ENCODE data around the gene ETV5. TPM values are rescaled to one million over a fixed set of nuclear protein-coding genes. Genes with fewer than 3 reads are reported as not detected.

The ETV5 gene
- total and polyA plus RNA-seq, 5 donors from 2014 or later = 0.40 TPM; not detected in 4

- H3K9me3 ChIP-seq (ENCODE audit: control insufficient read depth in 2 of 2, low read length in 2 of 2) = no peaks in the 10 kb centered on the region
- no peak overlapping the region for H3K27ac ChIP-seq (ENCODE audit: insufficient read depth, low read length, poor library complexity, severe bottlenecking)
- peaks cover 0 to 2% (median 0%) of the 10 kb centered on the region in 7 donors for H3K9me3 Mint-ChIP-seq
- DNase-seq = no peak
- H3K27ac Mint-ChIP-seq = no peak overlapping the region
- H3K4me3 Mint-ChIP-seq = no peak overlapping the region
- no peaks in the 10 kb centered on the region for H3K36me3 Mint-ChIP-seq
- H3K4me1 Mint-ChIP-seq = no peaks in the 10 kb centered on the region
- H3K4me1 ChIP-seq (ENCODE audit: control insufficient read depth, insufficient read depth, low read length, poor library complexity, severe bottlenecking) = no peaks in the 10 kb centered on the region
- ATAC-seq (ENCODE audit: low read depth in 2 of 2) = no peak
- peaks cover 3% of the 10 kb centered on the region for H3K27me3 ChIP-seq (ENCODE audit: control insufficient read depth, insufficient read depth, low read length)
- H3K36me3 ChIP-seq (ENCODE audit: control insufficient read depth, insufficient read depth, low read length) = no peaks in the 10 kb centered on the region
- H3K4me3 ChIP-seq (ENCODE audit: low read depth, low read length) = no peak overlapping the region
- H3K27me3 Mint-ChIP-seq = peaks cover 21% of the 10 kb centered on the region
Observed at GRCh38 chr3:186004671-186005070, 104.2 kb downstream of the ETV5 start.

GRCh38 chr3:186004209-186004608 lies 104.7 kb downstream of the ETV5 start:
- H3K4me3 Mint-ChIP-seq = no peak overlapping the region
- no peak overlapping the region for H3K27ac ChIP-seq (ENCODE audit: insufficient read depth, low read length, poor library complexity, severe bottlenecking)
- H3K4me1 ChIP-seq (ENCODE audit: control insufficient read depth, insufficient read depth, low read length, poor library complexity, severe bottlenecking) = no peaks in the 10 kb centered on the region
- no peaks in the 10 kb centered on the region for H3K36me3 Mint-ChIP-seq
- ATAC-seq (ENCODE audit: low read depth in 2 of 2) (no peak), DNase-seq (no peak)
- no peaks in the 10 kb centered on the region for H3K9me3 ChIP-seq (ENCODE audit: control insufficient read depth in 2 of 2, low read length in 2 of 2)
- H3K4me3 ChIP-seq (ENCODE audit: low read depth, low read length) = no peak overlapping the region
- H3K27me3 Mint-ChIP-seq = peaks cover 21% of the 10 kb centered on the region
- peaks cover 0 to 2% (median 0%) of the 10 kb centered on the region in 7 donors for H3K9me3 Mint-ChIP-seq
- H3K36me3 ChIP-seq (ENCODE audit: control insufficient read depth, insufficient read depth, low read length) = no peaks in the 10 kb centered on the region
- H3K27me3 ChIP-seq (ENCODE audit: control insufficient read depth, insufficient read depth, low read length) = peaks cover 3% of the 10 kb centered on the region
- no peaks in the 10 kb centered on the region for H3K4me1 Mint-ChIP-seq
- H3K27ac Mint-ChIP-seq = no peak overlapping the region

GRCh38 chr3:186003610-186004009 lies 105.3 kb downstream of the ETV5 start:
- H3K27me3 Mint-ChIP-seq = peaks cover 21% of the 10 kb centered on the region

GRCh38 chr3:186002884-186003472 lies 105.9 kb downstream of the ETV5 start:
- ATAC-seq (ENCODE audit: low read depth in 2 of 2) (no peak), DNase-seq (no peak)
- H3K27ac Mint-ChIP-seq = no peak overlapping the region
- H3K4me3 Mint-ChIP-seq = no peak overlapping the region
- H3K9me3 ChIP-seq (ENCODE audit: control insufficient read depth in 2 of 2, low read length in 2 of 2) = no peaks in the 10 kb centered on the region
- H3K27me3 ChIP-seq (ENCODE audit: control insufficient read depth, insufficient read depth, low read length) = peaks cover 3% of the 10 kb centered on the region
- no peak overlapping the region for H3K4me3 ChIP-seq (ENCODE audit: low read depth, low read length)
- H3K27me3 Mint-ChIP-seq = peaks cover 21% of the 10 kb centered on the region
- peaks cover 0 to 2% (median 0%) of the 10 kb centered on the region in 7 donors for H3K9me3 Mint-ChIP-seq
- H3K27ac ChIP-seq (ENCODE audit: insufficient read depth, low read length, poor library complexity, severe bottlenecking) = no peak overlapping the region
- H3K36me3 Mint-ChIP-seq = no peaks in the 10 kb centered on the region
- H3K4me1 Mint-ChIP-seq = no peaks in the 10 kb centered on the region
- H3K4me1 ChIP-seq (ENCODE audit: control insufficient read depth, insufficient read depth, low read length, poor library complexity, severe bottlenecking) = no peaks in the 10 kb centered on the region
- no peaks in the 10 kb centered on the region for H3K36me3 ChIP-seq (ENCODE audit: control insufficient read depth, insufficient read depth, low read length)

More at GRCh38 chr3:186003610-186004009, 105.3 kb downstream of the ETV5 start:
- Histone ChIP-seq H3K36me3 (ENCODE audit: control insufficient read depth, insufficient read depth, low read length) (no peaks in the 10 kb centered on the region), H3K27me3 (ENCODE audit: control insufficient read depth, insufficient read depth, low read length) (peaks cover 3% of the 10 kb centered on the region), H3K9me3 (ENCODE audit: control insufficient read depth in 2 of 2, low read length in 2 of 2) (no peaks in the 10 kb centered on the region), H3K4me1 (ENCODE audit: control insufficient read depth, insufficient read depth, low read length, poor library complexity, severe bottlenecking) (no peaks in the 10 kb centered on the region), H3K4me3 (ENCODE audit: low read depth, low read length) (no peak overlapping the region), H3K27ac (ENCODE audit: insufficient read depth, low read length, poor library complexity, severe bottlenecking) (no peak overlapping the region)
- no peaks in the 10 kb centered on the region for H3K4me1 Mint-ChIP-seq
- no peak for DNase-seq
- H3K27ac Mint-ChIP-seq = no peak overlapping the region
- no peak overlapping the region for H3K4me3 Mint-ChIP-seq
- H3K36me3 Mint-ChIP-seq = no peaks in the 10 kb centered on the region
- no peak for ATAC-seq (ENCODE audit: low read depth in 2 of 2)
- peaks cover 0 to 2% (median 0%) of the 10 kb centered on the region in 7 donors for H3K9me3 Mint-ChIP-seq

GRCh38 chr3:186001842-186002241 lies 107.0 kb downstream of the ETV5 start:
- H3K4me3 ChIP-seq (ENCODE audit: low read depth, low read length) = no peak overlapping the region
- H3K27ac Mint-ChIP-seq = no peak overlapping the region
- no peaks in the 10 kb centered on the region for H3K9me3 ChIP-seq (ENCODE audit: control insufficient read depth in 2 of 2, low read length in 2 of 2)
- no peaks in the 10 kb centered on the region for H3K36me3 ChIP-seq (ENCODE audit: control insufficient read depth, insufficient read depth, low read length)
- no peak overlapping the region for H3K4me3 Mint-ChIP-seq
- peaks cover 3% of the 10 kb centered on the region for H3K27me3 ChIP-seq (ENCODE audit: control insufficient read depth, insufficient read depth, low read length)
- H3K4me1 ChIP-seq (ENCODE audit: control insufficient read depth, insufficient read depth, low read length, poor library complexity, severe bottlenecking) = no peaks in the 10 kb centered on the region
- H3K4me1 Mint-ChIP-seq = no peaks in the 10 kb centered on the region
- peaks cover 17% of the 10 kb centered on the region for H3K27me3 Mint-ChIP-seq
- H3K9me3 Mint-ChIP-seq = peaks cover 0 to 2% (median 0%) of the 10 kb centered on the region in 7 donors
- no peak for DNase-seq
- no peak overlapping the region for H3K27ac ChIP-seq (ENCODE audit: insufficient read depth, low read length, poor library complexity, severe bottlenecking)
- no peak for ATAC-seq (ENCODE audit: low read depth in 2 of 2)
- H3K36me3 Mint-ChIP-seq = no peaks in the 10 kb centered on the region

GRCh38 chr3:185999221-185999620 lies 109.7 kb downstream of the ETV5 start:
- Histone ChIP-seq H3K4me3 (ENCODE audit: low read depth, low read length) (no peak overlapping the region), H3K27me3 (ENCODE audit: control insufficient read depth, insufficient read depth, low read length) (peaks cover 3% of the 10 kb centered on the region)
- H3K9me3 Mint-ChIP-seq = no peaks in the 10 kb centered on the region

GRCh38 chr3:185998136-185998535 lies 110.8 kb downstream of the ETV5 start:
- Histone ChIP-seq H3K4me1 (ENCODE audit: control insufficient read depth, insufficient read depth, low read length, poor library complexity, severe bottlenecking) (no peaks in the 10 kb centered on the region), H3K27ac (ENCODE audit: insufficient read depth, low read length, poor library complexity, severe bottlenecking) (no peak overlapping the region), H3K9me3 (ENCODE audit: control insufficient read depth in 2 of 2, low read length in 2 of 2) (no peaks in the 10 kb centered on the region), H3K4me3 (ENCODE audit: low read depth, low read length) (no peak overlapping the region), H3K36me3 (ENCODE audit: control insufficient read depth, insufficient read depth, low read length) (no peaks in the 10 kb centered on the region), H3K27me3 (ENCODE audit: control insufficient read depth, insufficient read depth, low read length) (peaks cover 3% of the 10 kb centered on the region)
- H3K27ac Mint-ChIP-seq = no peak overlapping the region
- DNase-seq = no peak
- H3K27me3 Mint-ChIP-seq = peaks cover 12% of the 10 kb centered on the region
- no peaks in the 10 kb centered on the region for H3K4me1 Mint-ChIP-seq
- H3K9me3 Mint-ChIP-seq = no peaks in the 10 kb centered on the region
- H3K4me3 Mint-ChIP-seq = no peak overlapping the region
- no peak for ATAC-seq (ENCODE audit: low read depth in 2 of 2)
- no peaks in the 10 kb centered on the region for H3K36me3 Mint-ChIP-seq

More at GRCh38 chr3:185999221-185999620, 109.7 kb downstream of the ETV5 start:
- Mint-ChIP-seq H3K27ac (no peak overlapping the region), H3K36me3 (no peaks in the 10 kb centered on the region), H3K4me1 (no peaks in the 10 kb centered on the region), H3K4me3 (no peak overlapping the region), H3K27me3 (peaks cover 14% of the 10 kb centered on the region)
- Histone ChIP-seq H3K27ac (ENCODE audit: insufficient read depth, low read length, poor library complexity, severe bottlenecking) (no peak overlapping the region), H3K9me3 (ENCODE audit: control insufficient read depth in 2 of 2, low read length in 2 of 2) (no peaks in the 10 kb centered on the region), H3K4me1 (ENCODE audit: control insufficient read depth, insufficient read depth, low read length, poor library complexity, severe bottlenecking) (no peaks in the 10 kb centered on the region), H3K36me3 (ENCODE audit: control insufficient read depth, insufficient read depth, low read length) (no peaks in the 10 kb centered on the region)
- ATAC-seq (ENCODE audit: low read depth in 2 of 2) = no peak
- DNase-seq = no peak

- no peaks in the 10 kb centered on the region for H3K4me1 Mint-ChIP-seq
- Histone ChIP-seq H3K4me1 (ENCODE audit: control insufficient read depth, insufficient read depth, low read length, poor library complexity, severe bottlenecking) (no peaks in the 10 kb centered on the region), H3K27ac (ENCODE audit: insufficient read depth, low read length, poor library complexity, severe bottlenecking) (no peak overlapping the region), H3K36me3 (ENCODE audit: control insufficient read depth, insufficient read depth, low read length) (no peaks in the 10 kb centered on the region), H3K4me3 (ENCODE audit: low read depth, low read length) (no peak overlapping the region), H3K27me3 (ENCODE audit: control insufficient read depth, insufficient read depth, low read length) (no peaks in the 10 kb centered on the region), H3K9me3 (ENCODE audit: control insufficient read depth in 2 of 2, low read length in 2 of 2) (no peaks in the 10 kb centered on the region)
- no peak overlapping the region for H3K27ac Mint-ChIP-seq
- no peaks in the 10 kb centered on the region for H3K36me3 Mint-ChIP-seq
- no peaks in the 10 kb centered on the region for H3K9me3 Mint-ChIP-seq
- ATAC-seq (ENCODE audit: low read depth in 2 of 2) = no peak
- peaks cover 18% of the 10 kb centered on the region for H3K27me3 Mint-ChIP-seq
- DNase-seq = no peak
- no peak overlapping the region for H3K4me3 Mint-ChIP-seq
Observed at GRCh38 chr3:185997130-185997529, 111.8 kb downstream of the ETV5 start.
